GM23248 (cell line): ENCODE data around the gene FADD. TPM values are rescaled to one million over a fixed set of nuclear protein-coding genes. Genes with fewer than 3 reads are reported as not detected.

ENCODE experiments used
- DNase-seq: peaks from one replicate; pipeline ENCODE4 v3.0.0-alpha.2; 2015
- H2AFZ ChIP-seq: fragments of 200-600 bp; sonication (generic); 2 replicates; pipeline ENCODE4 v1.6.1; 2016; ENCODE audit warnings: antibody characterized with exemption
- H3F3A ChIP-seq: fragments of 200-600 bp; sonication (generic); 2 replicates; pipeline ENCODE4 v1.6.1; 2016; ENCODE audit warnings: mild to moderate bottlenecking, antibody characterized with exemption, mixed run types; ENCODE audit not compliant: insufficient read depth
- H3K27ac ChIP-seq: fragments of 200-600 bp; sonication (generic); 2 replicates; pipeline ENCODE4 v1.5.1; 2016; ENCODE audit warnings: mild to moderate bottlenecking
- H3K27me3 ChIP-seq: fragments of 200-600 bp; sonication (generic); replicated peaks from 2 replicates; pipeline ENCODE4 v1.6.1; 2016; ENCODE audit warnings: mild to moderate bottlenecking; ENCODE audit not compliant: insufficient read depth
- H3K36me3 ChIP-seq: fragments of 200-600 bp; sonication (generic); 2 replicates; pipeline ENCODE4 v1.6.1; 2016; ENCODE audit warnings: low read depth, mild to moderate bottlenecking
- H3K4me1 ChIP-seq: fragments of 200-600 bp; sonication (generic); 2 replicates; pipeline ENCODE4 v1.6.1; 2016; ENCODE audit warnings: mild to moderate bottlenecking; ENCODE audit not compliant: insufficient read depth
- H3K4me2 ChIP-seq: fragments of 200-600 bp; sonication (generic); one replicate; pipeline ENCODE4 v1.6.1; 2016; ENCODE audit warnings: mild to moderate bottlenecking; ENCODE audit not compliant: unreplicated experiment
- H3K4me3 ChIP-seq: fragments of 200-600 bp; sonication (generic); 2 replicates; pipeline ENCODE4 v1.5.1; 2016; ENCODE audit warnings: mild to moderate bottlenecking
- H3K79me2 ChIP-seq: fragments of 200-600 bp; sonication (generic); 2 replicates; pipeline ENCODE4 v1.6.1; 2016; ENCODE audit warnings: mild to moderate bottlenecking; ENCODE audit not compliant: insufficient read depth
- H3K9ac ChIP-seq: fragments of 200-600 bp; sonication (generic); 2 replicates; pipeline ENCODE4 v1.6.1; 2016; ENCODE audit warnings: mild to moderate bottlenecking
- H3K9me2 ChIP-seq: fragments of 200-600 bp; sonication (generic); 2 replicates; pipeline ENCODE4 v1.6.1; 2016; ENCODE audit warnings: mixed run types, mild to moderate bottlenecking, moderate library complexity; ENCODE audit not compliant: insufficient read depth
- H3K9me3 ChIP-seq: fragments of 200-600 bp; sonication (generic); one replicate; pipeline ENCODE4 v1.6.1; 2017; ENCODE audit warnings: low read depth
- H4K20me1 ChIP-seq: fragments of 200-600 bp; sonication (generic); 2 replicates; pipeline ENCODE4 v1.6.0; 2016; ENCODE audit not compliant: insufficient read depth
- EZH2 ChIP-seq: fragments of 200-600 bp; sonication (generic); IDR thresholded peaks from 2 replicates; pipeline ENCODE4 v1.6.1; 2018; ENCODE audit warnings: antibody characterized with exemption, mild to moderate bottlenecking; ENCODE audit not compliant: insufficient read depth, poor library complexity, severe bottlenecking
- EZH2phosphoT487 ChIP-seq: fragments of 200-600 bp; sonication (generic); IDR thresholded peaks from 2 replicates; pipeline ENCODE4 v1.6.1; 2018; ENCODE audit warnings: antibody characterized with exemption, moderate library complexity, mild to moderate bottlenecking, low read depth; ENCODE audit not compliant: insufficient read depth
- WGBS, 2 experiments: methylation state at CpG; one replicate each; pipeline ENCODE4 v1.1.6; 2015 to 2017; ENCODE audit warnings: low lambda C conversion rate in 2 of 2, low coverage in 1 of 2; ENCODE audit errors: missing lambda C conversion rate in 2 of 2; 5-methylcytosine and 5-hydroxymethylcytosine counted together
- in situ Hi-C: fragments of 300-500 bp; cut with MboI; formaldehyde crosslinking; loops from 2 replicates; pipeline ENCODE4 v1.15.0; 2020
- polyA plus RNA-seq: library from polyadenylated mRNA; unstranded; fragments of >200 nt; fragmentation: Nextera tagmentation; extraction: Ambion mirVana; gene quantifications from 2 replicates; pipeline ENCODE4 v1.2.1, GENCODE V29; 2016
- total RNA-seq: library from RNA; depleted of rRNA; stranded (reverse); fragments of >200 nt; shearing (Covaris generic); gene quantifications from 2 replicates; pipeline ENCODE4 v1.2.3, GENCODE V29; 2014

FADD gene
- total and polyA plus RNA-seq, 2 experiments from 2014 or later = 32.0 to 38.3 TPM

- Histone ChIP-seq H3K9me2 (no peaks in the 10 kb centered on the region), H4K20me1 (no peaks in the 10 kb centered on the region), H3K36me3 (no peaks in the 10 kb centered on the region), H3K4me3 (no peak overlapping the region), H3K4me2 (no peak overlapping the region), H3K27me3 (peaks cover 22% of the 10 kb centered on the region), H3K9ac (no peak overlapping the region), H3K27ac (no peak overlapping the region), H3K79me2 (no peaks in the 10 kb centered on the region), H3K9me3 (no peaks in the 10 kb centered on the region), H3K4me1 (no peaks in the 10 kb centered on the region), H3F3A (no peaks in the 10 kb centered on the region), H2AFZ (no peak overlapping the region)
- in situ Hi-C loops = no loop called here
- DNase-seq = no peak
- no peak for TF ChIP-seq EZH2
- no peak for TF ChIP-seq EZH2phosphoT487
- 76 to 86% methylated on average over 1 of the region's 1 CpG for WGBS, 2 experiments
These were observed 20.1 kb upstream of the FADD start for GRCh38 chr11:70183032-70183431.

- Histone ChIP-seq H3K9ac (no peak overlapping the region), H3K9me2 (no peaks in the 10 kb centered on the region), H2AFZ (no peak overlapping the region), H3K9me3 (no peaks in the 10 kb centered on the region), H3K27ac (no peak overlapping the region), H3K27me3 (peaks cover 28% of the 10 kb centered on the region), H3F3A (no peaks in the 10 kb centered on the region), H4K20me1 (no peaks in the 10 kb centered on the region), H3K4me1 (no peaks in the 10 kb centered on the region), H3K4me2 (no peak overlapping the region), H3K79me2 (no peaks in the 10 kb centered on the region), H3K36me3 (no peaks in the 10 kb centered on the region), H3K4me3 (no peak overlapping the region)
- in situ Hi-C loops = no loop called here
- 45 to 54% methylated on average over 11 of the region's 11 CpGs for WGBS, 2 experiments
- no peak for TF ChIP-seq EZH2phosphoT487
- no peak for TF ChIP-seq EZH2
- no peak for DNase-seq
These were observed 19.5 kb upstream of the FADD start for GRCh38 chr11:70183483-70184176.

- Histone ChIP-seq H4K20me1 (no peaks in the 10 kb centered on the region), H3K9me3 (no peaks in the 10 kb centered on the region), H3K4me3 (no peak overlapping the region), H3K4me2 (no peak overlapping the region), H3K79me2 (no peaks in the 10 kb centered on the region), H2AFZ (no peak overlapping the region), H3F3A (no peaks in the 10 kb centered on the region), H3K36me3 (no peaks in the 10 kb centered on the region), H3K9me2 (no peaks in the 10 kb centered on the region), H3K9ac (no peak overlapping the region), H3K27me3 (peaks cover 34% of the 10 kb centered on the region), H3K4me1 (no peaks in the 10 kb centered on the region), H3K27ac (no peak overlapping the region)
- no peak for DNase-seq
- TF ChIP-seq EZH2 (no peak), EZH2phosphoT487 (no peak)
- 59 to 62% methylated on average over 9 of the region's 9 CpGs for WGBS, 2 experiments
- in situ Hi-C loops = no loop called here
These were observed 18.7 kb upstream of the FADD start for GRCh38 chr11:70184396-70184795.

- H3K4me1 ChIP-seq = no peaks in the 10 kb centered on the region
- no peaks in the 10 kb centered on the region for H3F3A ChIP-seq
- DNase-seq = no peak
- in situ Hi-C loops = no loop called here
- H4K20me1 ChIP-seq = no peaks in the 10 kb centered on the region
- TF ChIP-seq EZH2phosphoT487 = no peak
- TF ChIP-seq EZH2 = no peak
- 54% methylated on average over 27 to 28 of the region's 28 CpGs for whole genome bisulfite sequencing, 2 experiments
- peaks cover 30% of the 10 kb centered on the region for H3K27me3 ChIP-seq
- no peak overlapping the region for H3K4me3 ChIP-seq
- no peaks in the 10 kb centered on the region for H3K9me2 ChIP-seq
- no peak overlapping the region for H3K27ac ChIP-seq
- H3K79me2 ChIP-seq = no peaks in the 10 kb centered on the region
- H3K4me2 ChIP-seq = no peak overlapping the region
- no peak overlapping the region for H3K9ac ChIP-seq
- no peak overlapping the region for H2AFZ ChIP-seq
- no peaks in the 10 kb centered on the region for H3K36me3 ChIP-seq
- no peaks in the 10 kb centered on the region for H3K9me3 ChIP-seq
These were observed 17.6 kb upstream of the FADD start for GRCh38 chr11:70185348-70186055.
